ENCODE measurements around the gene MAST4. TPM values are rescaled to one million over a fixed set of nuclear protein-coding genes. Genes with fewer than 3 reads are reported as not detected.

MAST4 gene
- total and polyA plus RNA-seq, 2 of the 8 experiments (the other 6 are each of a cell fraction or from before 2014, with no cell fraction given): 1.5 to 2.6 TPM

- FAIRE-seq (no peak), DNase-seq (ENCODE audit: low read depth in 1 of 2, low spot score in 2 of 2) (no peak)
- CTCF ChIA-PET (ENCODE audit: partially characterized antibody): interaction anchor here (0.7 to 1.7 kb wide), 3 partner anchors 19 to 404 kb away, joined by 3 to 4 read pairs (median 4); no protein-coding TSS in a partner anchor
- peaks cover 0 to 5% of the 10 kb centered on the region in 2 experiments; a peak in 1 of 4 replicates for H3K9me3 ChIP-seq (ENCODE audit: insufficient read depth in 2 of 2, low read depth in 1 of 2, low read length in 1 of 2)
- no peak overlapping the region for H3K56ac ChIP-seq (replicated peaks; ENCODE audit: insufficient read length, low read depth, low read length)
- H3K9ac ChIP-seq (replicated peaks in 1 of 4; ENCODE audit: extremely low read depth in 1 of 4, low read depth in 3 of 4, low read length in 3 of 4): no peak overlapping the region
- POLR2A ChIA-PET (ENCODE audit: partially characterized antibody): no interaction called here
- H4K20me1 ChIP-seq (replicated peaks in 1 of 2; ENCODE audit: control insufficient read depth in 1 of 2, insufficient read depth in 2 of 2, low read length in 2 of 2): no peaks in the 10 kb centered on the region
- H2AK5ac ChIP-seq (ENCODE audit: low read depth, low read length): no peak overlapping the region
- no peak overlapping the region for H4K91ac ChIP-seq (replicated peaks; ENCODE audit: insufficient read length, low read length)
- no peaks in the 10 kb centered on the region for H3K79me2 ChIP-seq (ENCODE audit: control insufficient read depth in 1 of 2, insufficient read depth in 2 of 2, low read length in 2 of 2)
- H2BK120ac ChIP-seq (replicated peaks; ENCODE audit: low read depth, low read length): no peak overlapping the region
- H4K5ac ChIP-seq (ENCODE audit: insufficient read length, low read depth, low read length): no peak overlapping the region
- H3K4me1 ChIP-seq (replicated peaks in 1 of 4; ENCODE audit: control insufficient read depth in 3 of 4, insufficient read depth in 4 of 4, low read length in 3 of 4): no peaks in the 10 kb centered on the region
- 91% methylated on average over 5 of the region's 5 CpGs; no CpG with 5 or more reads in 1 of the 2 experiments for WGBS, 2 experiments (ENCODE audit: extremely low coverage in 1 of 2, insufficient coverage in 1 of 2, insufficient read length in 1 of 2, insufficient replicate concordance in 2 of 2, low coverage in 1 of 2, low lambda C conversion rate in 2 of 2, missing lambda C conversion rate in 1 of 2)
- no peaks in the 10 kb centered on the region for H3K36me3 ChIP-seq (ENCODE audit: control insufficient read depth in 2 of 4, insufficient read depth in 4 of 4, low read length in 3 of 4)
- no peak overlapping the region for H3K18ac ChIP-seq (ENCODE audit: extremely low read depth, low read length)
- H3K4me3 ChIP-seq (ENCODE audit: extremely low read depth in 1 of 4, insufficient read depth in 2 of 4, low read depth in 3 of 4, low read length in 4 of 4): no peak overlapping the region
- no peak overlapping the region for H2BK15ac ChIP-seq (ENCODE audit: low read length)
- H2BK12ac ChIP-seq (ENCODE audit: low read depth, low read length): no peak overlapping the region
- H3K23me2 ChIP-seq (ENCODE audit: low read depth, low read length): no peaks in the 10 kb centered on the region
- no peak overlapping the region for H3K27ac ChIP-seq (ENCODE audit: low read depth, low read length)
- H4K8ac ChIP-seq (ENCODE audit: extremely low read depth, insufficient read depth, low read length): no peak overlapping the region
- H2BK20ac ChIP-seq (ENCODE audit: low read length): no peak overlapping the region
- H3K4me2 ChIP-seq (ENCODE audit: insufficient read depth in 1 of 2, low read depth in 2 of 2, low read length in 2 of 2): no peak overlapping the region
- no peak overlapping the region for H2AFZ ChIP-seq (ENCODE audit: low read length)
- no peak overlapping the region for H3K4ac ChIP-seq (replicated peaks; ENCODE audit: insufficient read length, low read depth, low read length)
- no peak overlapping the region for H3K23ac ChIP-seq (ENCODE audit: insufficient read length)
- no peak overlapping the region for H2BK5ac ChIP-seq (ENCODE audit: low read depth, low read length)
- H3K14ac ChIP-seq (ENCODE audit: insufficient read length): no peak overlapping the region
- no peaks in the 10 kb centered on the region for H3K79me1 ChIP-seq (ENCODE audit: low read depth, low read length)
- peaks cover 16 to 32% (median 26%) of the 10 kb centered on the region in 4 experiments for H3K27me3 ChIP-seq (replicated peaks in 1 of 4; ENCODE audit: control insufficient read depth in 3 of 4, extremely low read depth in 1 of 4, insufficient read depth in 3 of 4, low read length in 3 of 4)
- TF ChIP-seq SP2 (IDR thresholded peaks at IDR 0.05; ENCODE audit: low read length) (no peak), SIN3A (conservative IDR thresholded peaks at IDR 0.05 in 1 of 2, IDR thresholded peaks at IDR 0.05 in 1 of 2; ENCODE audit: low read depth in 1 of 2, low read length in 2 of 2) (no peak), JUND (IDR thresholded peaks at IDR 0.05; ENCODE audit: low read length) (no peak), HDAC2 (IDR thresholded peaks at IDR 0.05; ENCODE audit: borderline replicate concordance in 1 of 2, low read depth in 2 of 2, low read length in 2 of 2) (no peak), PHF8 (conservative IDR thresholded peaks at IDR 0.05; ENCODE audit: low read depth, low read length) (no peak), TAF7 (optimal IDR thresholded peaks at IDR 0.05; ENCODE audit: borderline replicate concordance, low read depth, low read length) (no peak), ZNF274 (IDR thresholded peaks at IDR 0.05; ENCODE audit: borderline replicate concordance, extremely low read depth, low read length) (no peak), NRF1 (IDR thresholded peaks at IDR 0.05; ENCODE audit: low read depth, low read length) (no peak), ATF3 (IDR thresholded peaks at IDR 0.05; ENCODE audit: insufficient read depth, low read depth, low read length) (no peak), HDAC6 (IDR thresholded peaks at IDR 0.05; ENCODE audit: low read depth, low read length) (no peak), MAX (IDR thresholded peaks at IDR 0.05) (no peak), TBP (IDR thresholded peaks at IDR 0.05; ENCODE audit: low read depth, low read length) (no peak)
These were observed 114.4 kb downstream of the MAST4 start for GRCh38 chr5:66710557-66711088.

All from H1 (cell line).